ENCODE data around the gene ETFBKMT.
"Not testable (repeated sequence)": the region's sequence is repeated elsewhere in the genome, so short reads cannot be mapped to it uniquely, and the experiment has no call there.

The ETFBKMT gene

GRCh38 chr12:31655792-31656191 lies 3.7 kb upstream of the ETFBKMT start:
- DNase-seq (ENCODE audit: low read depth in 2 of 2): no peak

- no peak for DNase-seq (ENCODE audit: low read depth in 2 of 2)
Measured at GRCh38 chr12:31658471-31659086, 909 bp upstream of the ETFBKMT start.

GRCh38 chr12:31662176-31662849 lies 2.8 kb downstream of the ETFBKMT start:
- DNase-seq (ENCODE audit: low read depth in 2 of 2): no peak

GRCh38 chr12:31663576-31663975 lies 4.1 kb downstream of the ETFBKMT start:
- no peak for DNase-seq (ENCODE audit: low read depth in 2 of 2)

GRCh38 chr12:31664038-31664437 lies 4.5 kb downstream of the ETFBKMT start:
- DNase-seq (ENCODE audit: low read depth in 2 of 2): no peak

- DNase-seq (ENCODE audit: low read depth in 2 of 2): no peak
Measured at GRCh38 chr12:31669020-31669419, 9.5 kb downstream of the ETFBKMT start.

GRCh38 chr12:31669582-31669981 lies 10.1 kb downstream of the ETFBKMT start:
- not testable (repeated sequence) for DNase-seq (ENCODE audit: low read depth in 2 of 2)

GRCh38 chr12:31672521-31672920 lies 13.0 kb downstream of the ETFBKMT start:
- DNase-seq (ENCODE audit: low read depth in 2 of 2): no peak

- peak; percentile 29 to 53 for DNase-seq (ENCODE audit: low read depth in 2 of 2)
Measured at GRCh38 chr12:31682136-31682962, 22.9 kb downstream of the ETFBKMT start.

- DNase-seq (ENCODE audit: low read depth in 2 of 2): no peak
Measured at GRCh38 chr12:31685801-31686200, 26.3 kb downstream of the ETFBKMT start.

GRCh38 chr12:31687101-31687527 lies 27.6 kb downstream of the ETFBKMT start:
- DNase-seq (ENCODE audit: low read depth in 2 of 2): no peak

GRCh38 chr12:31689921-31690320 lies 30.4 kb downstream of the ETFBKMT start:
- DNase-seq (ENCODE audit: low read depth in 2 of 2): not testable (repeated sequence)

GRCh38 chr12:31702047-31702446 lies 42.6 kb downstream of the ETFBKMT start:
- no peak for DNase-seq (ENCODE audit: low read depth in 2 of 2)

- no peak for DNase-seq (ENCODE audit: low read depth in 2 of 2)
Measured at GRCh38 chr12:31705621-31706020, 46.1 kb downstream of the ETFBKMT start.

- DNase-seq (ENCODE audit: low read depth in 2 of 2): not testable (repeated sequence)
Measured at GRCh38 chr12:31708118-31708517, 48.6 kb downstream of the ETFBKMT start.

- DNase-seq (ENCODE audit: low read depth in 2 of 2): no peak
Measured at GRCh38 chr12:31710021-31710818, 50.7 kb downstream of the ETFBKMT start.

GRCh38 chr12:31712877-31713276 lies 53.4 kb downstream of the ETFBKMT start:
- no peak for DNase-seq (ENCODE audit: low read depth in 2 of 2)

- no peak for DNase-seq (ENCODE audit: low read depth in 2 of 2)
Measured at GRCh38 chr12:31714406-31715271, 55.2 kb downstream of the ETFBKMT start.

- DNase-seq (ENCODE audit: low read depth in 2 of 2): no peak
Measured at GRCh38 chr12:31715283-31715825, 55.9 kb downstream of the ETFBKMT start.

GRCh38 chr12:31716998-31717397 lies 57.5 kb downstream of the ETFBKMT start:
- not testable (repeated sequence) for DNase-seq (ENCODE audit: low read depth in 2 of 2)
